HepG2 (cell line): ENCODE results near the gene GIPC1. TPM values are rescaled to one million over a fixed set of nuclear protein-coding genes. Genes with fewer than 3 reads are reported as not detected.

Experiments used
- ARNT2 ChIP-seq: sonication (generic); formaldehyde crosslinking; IDR thresholded peaks from 2 replicates; pipeline ENCODE4 v1.8.0; 2022; ENCODE audit warnings: mild to moderate bottlenecking, low read depth, missing genetic modification reagents, moderate library complexity
- DMAP1 ChIP-seq: IDR thresholded peaks from 2 replicates; pipeline ENCODE4 v1.6.1; 2016
- EZH2 ChIP-seq: conservative IDR thresholded peaks from 2 replicates; pipeline ENCODE4 v1.6.1; 2012; ENCODE audit warnings: mild to moderate bottlenecking, low read depth, low read length, moderate library complexity
- HNRNPL ChIP-seq: fragments of 200-400 bp; formaldehyde crosslinking; IDR thresholded peaks from 2 replicates; pipeline ENCODE4 v1.6.1; 2017; ENCODE audit warnings: mild to moderate bottlenecking, low read depth, low read length
- KLF12 ChIP-seq: sonication (generic); formaldehyde crosslinking; IDR thresholded peaks from 2 replicates; pipeline ENCODE4 v1.4.0; 2020; ENCODE audit warnings: missing genetic modification reagents, borderline replicate concordance
- MIER2 ChIP-seq: IDR thresholded peaks from 2 replicates; pipeline ENCODE4 v1.6.1; 2016; ENCODE audit warnings: missing biosample characterization, missing genetic modification reagents
- MTERF4 ChIP-seq: sonication (generic); formaldehyde crosslinking; IDR thresholded peaks from 2 replicates; pipeline ENCODE4 v1.8.0; 2023; ENCODE audit warnings: mild to moderate bottlenecking, missing genetic modification reagents
- SIN3A ChIP-seq: IDR thresholded peaks from 2 replicates; pipeline ENCODE4 v1.6.1; 2011; ENCODE audit warnings: low read depth, mild to moderate bottlenecking, control low read depth, low read length, borderline replicate concordance
- SIX4 ChIP-seq: sonication (generic); formaldehyde crosslinking; IDR thresholded peaks from 2 replicates; pipeline ENCODE4 v1.4.0; 2020; ENCODE audit warnings: missing genetic modification reagents
- SNAPC4 ChIP-seq: sonication (generic); formaldehyde crosslinking; IDR thresholded peaks from 2 replicates; pipeline ENCODE4 v1.4.0; 2020; ENCODE audit warnings: mild to moderate bottlenecking, missing genetic modification reagents
- TBX2 ChIP-seq: sonication (generic); formaldehyde crosslinking; IDR thresholded peaks from 2 replicates; pipeline ENCODE4 v1.5.0; 2020; ENCODE audit warnings: missing genetic modification reagents, mild to moderate bottlenecking, borderline replicate concordance
- XRCC5 ChIP-seq: fragments of 200-400 bp; formaldehyde crosslinking; optimal IDR thresholded peaks from 2 replicates; pipeline ENCODE3; 2017; ENCODE audit warnings: mild to moderate bottlenecking, low read length
- ZBTB33 ChIP-seq: sonication (generic); formaldehyde crosslinking; IDR thresholded peaks from 2 replicates; pipeline ENCODE4 v1.4.0; 2020; ENCODE audit warnings: missing genetic modification reagents
- ZFX ChIP-seq: sonication (generic); formaldehyde crosslinking; IDR thresholded peaks from 2 replicates; pipeline ENCODE4 v1.4.0; 2020; ENCODE audit warnings: mild to moderate bottlenecking, low read depth, missing genetic modification reagents, moderate library complexity
- ZKSCAN5 ChIP-seq: sonication (generic); formaldehyde crosslinking; IDR thresholded peaks from 2 replicates; pipeline ENCODE4 v1.5.1; 2020; ENCODE audit warnings: mild to moderate bottlenecking, missing genetic modification reagents
- ZNF274 ChIP-seq: sonication (generic); formaldehyde crosslinking; IDR thresholded peaks from 2 replicates; pipeline ENCODE4 v1.5.1; 2020; ENCODE audit warnings: mild to moderate bottlenecking, missing genetic modification reagents
- ZNF3 ChIP-seq: IDR thresholded peaks from 2 replicates; pipeline ENCODE4 v1.7.0; 2017; ENCODE audit warnings: inconsistent platforms
- ZNF432 ChIP-seq: sonication (generic); formaldehyde crosslinking; IDR thresholded peaks from 2 replicates; pipeline ENCODE4 v1.5.0; 2020; ENCODE audit warnings: missing genetic modification reagents, mild to moderate bottlenecking, borderline replicate concordance
- ZNF501 ChIP-seq: sonication (generic); formaldehyde crosslinking; IDR thresholded peaks from 2 replicates; pipeline ENCODE4 v1.5.1; 2020; ENCODE audit warnings: mild to moderate bottlenecking, moderate library complexity, missing genetic modification reagents
- ZNF589 ChIP-seq: sonication (generic); formaldehyde crosslinking; conservative IDR thresholded peaks from 2 replicates; pipeline ENCODE4 v1.8.0; 2022; ENCODE audit warnings: mild to moderate bottlenecking, moderate library complexity, missing genetic modification reagents
- ZNF616 ChIP-seq: sonication (generic); formaldehyde crosslinking; IDR thresholded peaks from 2 replicates; pipeline ENCODE4 v1.5.0; 2020; ENCODE audit warnings: low read depth, mild to moderate bottlenecking, missing genetic modification reagents
- ZNF792 ChIP-seq: IDR thresholded peaks from 2 replicates; pipeline ENCODE4 v1.6.1; 2016
- ZNF816 ChIP-seq: sonication (generic); formaldehyde crosslinking; IDR thresholded peaks from 2 replicates; pipeline ENCODE4 v1.8.0; 2022; ENCODE audit warnings: missing genetic modification reagents, mild to moderate bottlenecking, borderline replicate concordance
- polyA plus RNA-seq, 8 experiments: library from polyadenylated mRNA; depleted of rRNA in 3 of 8; stranded (reverse) in 7 of 8; unstranded in 1 of 8; fragments of >200 nt; fragmentation: Illumina TruSeq in 4 of 8; extraction: Trizol in 4 of 8; gene quantifications; 2 replicates each; pipeline versions ENCODE4 v1.2.1 to v1.2.3, GENCODE V29; 2011 to 2016; ENCODE audit warnings: low read depth in 4 of 8, missing spikeins in 1 of 8, mixed read lengths in 1 of 8; ENCODE audit not compliant: insufficient read depth in 1 of 8
- total RNA-seq, 5 experiments: library from RNA; depleted of rRNA; stranded (reverse); fragments of >200 nt; fragmentation: Illumina TruSeq; extraction: Trizol; gene quantifications; 2 replicates each; pipeline ENCODE4 v1.2.3, GENCODE V29; 2016; ENCODE audit warnings: low read depth in 1 of 5

The GIPC1 gene
- total and polyA plus RNA-seq, 2 of the 13 experiments (the other 11 are each of a cell fraction or from before 2014, with no cell fraction given), result 27.1 to 48.1 TPM

GRCh38 chr19:14505488-14506239, 9.7 kb upstream of the GIPC1 start (continued):
- TF ChIP-seq MTERF4 (CRISPR knock-in tag) (peak; percentile 40; the same call in 1 of the 2 replicates), ZNF274 (CRISPR knock-in tag) (no peak), ZNF432 (no peak), SIN3A (no peak; the same call in 1 of the 2 replicates), ZKSCAN5 (CRISPR knock-in tag) (0 out of 2 replicates have a peak, but pooled peaks have one; percentile 73), XRCC5 (peak; percentile 74), EZH2 (no peak), KLF12 (CRISPR knock-in tag) (no peak), SNAPC4 (0 out of 2 replicates have a peak, but pooled peaks have one; percentile 42), HNRNPL (no peak), ZFX (CRISPR knock-in tag) (peak; percentile 84), ZBTB33 (CRISPR knock-in tag) (no peak), ZNF792 (CRISPR knock-in tag) (peak; percentile 43; the same call in 1 of the 2 replicates), SIX4 (CRISPR knock-in tag) (no peak), ZNF3 (CRISPR knock-in tag) (no peak), ZNF816 (no peak), DMAP1 (CRISPR knock-in tag) (0 out of 2 replicates have a peak, but pooled peaks have one; percentile 26), MIER2 (CRISPR knock-in tag) (no peak), ARNT2 (CRISPR knock-in tag) (0 out of 2 replicates have a peak, but pooled peaks have one; percentile 34), ZNF589 (CRISPR knock-in tag) (0 out of 2 replicates have a peak, but pooled peaks have one; percentile 35), TBX2 (CRISPR knock-in tag) (peak; percentile 16; the same call in 1 of the 2 replicates), ZNF616 (CRISPR knock-in tag) (no peak), ZNF501 (CRISPR knock-in tag) (peak; percentile 49; the same call in 1 of the 2 replicates)
